HG03039 (cell line): ENCODE data around the gene LHX3.

Experiments
- ATAC-seq: cut with Tn5 transposase; IDR thresholded peaks from one replicate; pipeline ENCODE4 v1.9.1; 2021; ENCODE audit warnings: mild to moderate bottlenecking, moderate library complexity; ENCODE audit not compliant: unreplicated experiment

LHX3 gene

DNA sequence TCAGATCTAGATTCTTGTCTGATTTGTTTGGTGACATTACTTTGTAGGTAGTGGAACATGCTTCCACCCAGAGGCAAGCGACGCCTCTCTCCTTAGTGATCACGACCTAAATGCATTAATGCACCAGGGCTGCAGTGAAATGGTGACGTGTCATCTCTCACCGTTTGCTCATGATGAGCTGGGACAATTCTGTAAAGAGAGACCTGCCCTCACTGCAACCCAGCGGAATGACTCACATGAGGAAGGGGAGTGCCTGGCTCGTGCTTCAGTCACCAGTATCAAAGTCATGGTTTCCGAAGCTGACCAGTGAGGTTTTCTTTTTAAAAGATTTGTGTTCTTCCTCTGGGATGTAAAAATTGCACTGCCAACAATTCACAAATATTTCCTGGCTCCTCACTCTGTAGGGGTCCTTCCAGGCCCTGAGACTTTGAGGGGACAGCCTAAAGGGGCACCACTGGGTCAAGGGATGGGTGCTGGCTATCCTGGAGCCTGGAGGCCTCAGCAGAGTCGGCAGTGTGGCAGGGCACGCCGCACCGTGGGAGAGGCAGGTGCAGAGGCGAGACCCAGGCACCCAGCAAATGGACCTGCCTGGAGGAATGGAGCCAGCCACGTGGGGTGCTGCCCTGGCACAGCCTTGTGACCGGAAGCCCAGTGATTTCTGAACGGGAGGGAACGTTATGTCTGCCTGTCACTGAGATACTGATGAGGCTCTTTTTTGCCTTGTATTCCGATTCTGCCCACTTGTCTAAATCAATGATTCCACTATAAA is 23.4 kb upstream of the LHX3 start:
- ATAC-seq = no peak

DNA sequence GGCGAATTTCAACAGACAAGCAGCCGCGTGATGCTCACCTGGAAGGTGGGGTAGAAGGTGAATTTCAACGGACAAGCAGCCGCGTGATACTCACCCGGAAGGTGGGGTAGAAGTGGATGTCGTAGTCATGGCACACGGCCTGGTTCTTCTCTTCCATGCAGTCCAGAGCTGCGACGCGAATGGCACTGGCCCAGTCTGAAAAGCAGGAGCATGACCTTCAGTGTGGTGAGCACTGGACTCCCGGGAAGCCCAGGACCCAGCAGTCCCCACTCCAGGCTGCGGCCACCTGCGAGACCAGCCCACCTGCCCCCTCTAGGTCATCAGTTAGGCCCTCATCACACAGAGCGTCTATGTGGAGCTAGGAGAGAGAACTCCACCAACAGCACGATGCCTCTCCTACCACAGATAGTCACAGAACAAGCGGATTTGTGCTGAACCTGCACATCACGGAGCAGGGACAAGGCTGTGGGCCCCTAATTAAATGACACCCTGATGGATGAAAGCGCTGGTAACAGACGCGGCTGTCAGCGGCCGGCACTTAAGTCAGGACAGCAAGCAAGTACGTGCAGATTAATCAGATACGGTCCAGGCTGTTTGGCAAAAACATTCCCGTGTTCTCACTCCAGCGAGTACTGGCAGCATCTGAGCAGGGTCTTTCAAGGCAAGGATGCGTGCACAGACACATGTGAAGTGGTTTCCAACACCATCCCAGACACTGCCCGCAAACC is 21.9 kb upstream of the LHX3 start:
- no peak for ATAC-seq

DNA sequence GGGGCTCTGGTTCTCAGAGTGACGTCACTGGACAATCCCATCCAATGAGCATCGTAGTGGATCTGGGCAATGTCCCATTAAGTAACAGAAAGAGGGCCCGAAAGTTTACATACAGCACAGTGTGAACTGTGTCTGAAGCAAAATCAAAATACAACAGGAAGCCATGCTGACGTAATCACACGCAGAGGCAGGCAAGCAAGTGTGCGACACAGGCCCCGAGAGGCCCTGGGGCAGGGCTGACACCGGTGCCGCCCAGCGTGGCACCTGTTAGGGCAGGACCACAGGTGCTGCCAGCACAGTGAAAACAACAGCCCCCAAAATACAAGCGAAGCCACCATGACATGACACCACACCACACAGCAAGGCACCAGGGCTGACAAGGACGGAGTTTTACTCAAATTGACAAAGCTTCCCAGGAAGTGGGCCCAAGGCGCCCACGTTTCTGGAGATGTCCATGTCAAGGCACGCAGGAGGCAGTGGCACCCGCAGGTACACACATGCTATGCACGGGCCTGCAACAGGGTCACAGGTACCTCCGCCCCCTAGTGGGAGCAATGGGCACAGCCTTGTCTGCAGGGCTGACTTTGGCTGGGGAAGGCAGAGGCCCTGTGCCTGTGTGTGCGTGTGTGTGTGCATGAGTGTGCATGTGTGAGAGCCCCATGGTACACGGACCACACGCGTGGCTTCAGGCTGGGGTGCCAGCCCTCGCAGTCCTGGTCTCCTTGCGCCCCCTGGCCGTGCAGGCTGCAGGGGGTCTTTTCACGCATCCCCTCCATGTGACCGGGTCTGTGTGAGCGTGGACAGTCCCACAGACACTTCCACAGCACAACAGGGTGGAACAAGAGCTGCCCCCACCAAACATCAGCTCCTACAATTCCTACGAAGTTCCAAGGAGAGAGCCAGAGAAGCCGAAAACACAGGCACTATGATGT is 21.1 kb upstream of the LHX3 start:
- ATAC-seq = no peak

DNA sequence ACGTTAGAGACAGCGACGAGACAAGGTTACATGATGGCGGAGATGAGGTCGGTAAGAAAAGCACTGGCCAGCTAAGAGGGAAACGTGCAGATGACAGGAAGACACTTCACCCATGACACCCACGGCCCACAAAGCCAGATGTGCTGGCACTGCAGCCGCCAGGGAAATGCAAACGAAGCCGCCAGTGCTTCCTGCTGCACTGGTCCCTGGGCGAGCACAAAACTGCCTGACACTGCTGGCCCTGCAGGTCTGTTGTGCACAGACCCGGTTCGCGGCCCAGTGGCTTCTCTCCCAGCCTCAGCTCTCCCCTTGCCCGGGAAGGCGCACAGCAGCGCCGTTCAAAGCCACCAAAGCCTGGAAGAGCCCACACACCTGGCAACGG is 20.4 kb upstream of the LHX3 start:
- ATAC-seq = no peak

DNA sequence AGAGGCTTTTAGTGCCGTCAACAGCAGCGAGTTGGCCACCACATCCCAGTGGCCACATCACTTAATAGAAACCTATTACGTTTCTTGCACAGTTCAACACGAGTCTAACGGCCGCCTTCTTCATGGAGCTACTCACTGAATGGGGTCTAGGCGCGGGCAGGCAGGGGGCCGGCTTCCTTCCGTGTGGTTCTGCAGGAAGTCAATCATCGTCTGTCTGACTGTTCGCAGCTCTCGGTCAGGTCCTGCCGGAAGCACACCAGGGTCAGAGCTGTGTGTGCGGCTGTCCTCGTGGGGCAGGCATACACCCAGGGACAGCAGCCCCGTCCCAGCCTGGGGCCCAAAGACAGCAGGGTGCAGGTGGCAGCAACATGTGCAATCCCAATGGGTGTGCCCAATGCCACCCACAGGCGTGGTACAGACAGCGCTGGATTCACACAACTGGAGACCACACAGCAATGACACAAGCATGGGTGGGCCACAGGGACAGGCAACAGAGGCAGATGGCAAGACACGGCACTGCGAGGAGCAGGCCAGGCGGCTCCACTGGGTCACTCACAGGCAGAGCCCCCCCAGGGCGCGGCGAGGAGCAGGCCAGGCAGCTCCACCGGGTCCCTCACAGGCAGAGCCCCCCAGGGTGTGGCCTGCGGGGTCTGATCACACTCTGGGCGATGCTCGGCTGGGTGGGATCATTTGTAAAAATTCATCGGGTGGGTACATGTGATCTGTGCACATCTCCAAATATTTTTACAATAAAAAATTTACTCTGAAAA is 19.1 kb upstream of the LHX3 start:
- ATAC-seq = no peak

DNA sequence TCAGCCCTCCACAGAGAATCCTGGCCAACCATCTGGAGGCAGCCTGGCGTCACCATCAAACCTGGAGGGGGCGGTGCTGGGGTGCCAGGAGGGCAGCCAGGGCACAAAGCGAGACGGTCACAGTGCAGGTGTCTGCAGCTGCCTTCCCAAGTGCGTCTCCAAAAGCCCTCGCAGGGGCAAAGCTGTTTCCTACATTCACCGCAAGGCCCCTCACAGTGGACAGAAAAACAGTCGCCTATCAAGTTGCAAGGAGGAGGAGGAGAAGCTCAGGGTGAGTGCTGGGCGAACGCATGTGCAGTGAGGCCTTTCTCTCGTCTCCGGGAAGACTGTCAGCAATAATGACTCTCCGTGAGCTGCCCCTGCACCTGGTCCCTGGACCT is 18.0 kb upstream of the LHX3 start:
- no peak for ATAC-seq

DNA sequence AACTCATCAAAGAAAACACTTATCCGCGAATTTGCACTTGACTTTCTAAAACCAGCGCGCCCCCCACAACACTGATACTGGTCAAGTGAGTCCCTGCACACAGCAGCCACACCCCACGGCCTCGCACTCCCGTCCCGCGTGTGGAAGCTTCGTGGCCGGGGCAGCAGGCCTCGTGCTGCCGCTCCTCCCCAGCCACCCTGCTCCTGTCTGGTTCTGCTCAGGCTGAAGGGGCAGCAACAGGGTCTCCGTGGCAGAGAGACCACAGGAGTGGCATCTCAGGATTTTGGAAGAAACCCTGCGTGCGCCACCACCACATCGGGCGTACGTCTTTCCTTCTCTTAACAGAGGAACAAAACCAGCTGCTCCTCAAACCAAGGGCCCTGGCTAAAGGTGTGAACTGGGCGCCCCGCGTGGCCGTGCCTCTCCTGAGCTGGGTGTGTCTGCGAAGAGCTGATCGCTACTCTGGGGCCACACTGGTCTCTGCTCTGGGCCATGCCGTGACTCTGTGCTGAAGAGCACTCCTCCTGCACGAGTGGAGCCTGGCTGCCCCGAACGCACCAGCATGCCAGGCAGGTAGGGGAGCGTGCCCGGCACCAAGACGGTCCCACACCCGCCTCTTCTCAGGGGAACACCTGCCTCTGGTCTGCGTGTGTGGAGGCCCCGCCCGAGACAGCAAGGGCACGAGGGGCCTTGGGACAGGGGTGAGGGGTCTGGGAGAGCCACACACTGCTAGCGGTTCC is 17.4 kb upstream of the LHX3 start:
- ATAC-seq = no peak

DNA sequence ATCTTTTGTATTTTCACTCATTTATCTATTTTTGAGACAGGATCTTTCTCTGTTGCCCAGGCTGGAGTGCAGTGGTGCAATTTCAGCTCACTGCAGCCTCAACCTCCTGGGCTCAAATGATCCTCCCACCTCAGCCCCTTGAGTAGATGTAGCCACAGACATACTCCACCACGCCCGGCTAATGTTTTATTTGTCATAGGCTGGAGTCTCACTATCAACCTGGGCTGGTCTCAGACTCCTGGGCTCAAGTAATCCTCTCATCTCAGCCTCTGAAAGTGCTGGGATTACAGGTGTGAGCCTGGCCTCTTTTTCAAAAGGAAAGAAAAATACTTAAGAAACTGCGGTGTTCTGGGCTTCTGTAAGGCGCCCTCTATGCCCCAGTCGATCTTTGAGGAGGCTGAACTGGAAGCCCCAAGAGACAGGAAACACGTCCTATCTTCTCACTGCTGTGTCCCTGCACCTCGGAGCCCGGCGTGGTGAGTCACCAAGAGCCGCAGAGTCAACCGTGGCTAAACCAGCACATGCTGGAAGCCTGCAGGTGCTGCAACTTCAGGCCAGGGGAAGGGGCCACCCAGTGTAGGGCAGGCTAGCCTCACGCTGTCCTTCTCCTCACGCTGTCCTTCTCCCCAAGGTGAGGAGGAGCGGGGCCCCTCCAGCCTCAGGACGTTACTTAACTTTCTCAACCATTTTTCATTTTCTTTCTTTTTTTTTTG is 15.2 kb upstream of the LHX3 start:
- ATAC-seq = no peak

DNA sequence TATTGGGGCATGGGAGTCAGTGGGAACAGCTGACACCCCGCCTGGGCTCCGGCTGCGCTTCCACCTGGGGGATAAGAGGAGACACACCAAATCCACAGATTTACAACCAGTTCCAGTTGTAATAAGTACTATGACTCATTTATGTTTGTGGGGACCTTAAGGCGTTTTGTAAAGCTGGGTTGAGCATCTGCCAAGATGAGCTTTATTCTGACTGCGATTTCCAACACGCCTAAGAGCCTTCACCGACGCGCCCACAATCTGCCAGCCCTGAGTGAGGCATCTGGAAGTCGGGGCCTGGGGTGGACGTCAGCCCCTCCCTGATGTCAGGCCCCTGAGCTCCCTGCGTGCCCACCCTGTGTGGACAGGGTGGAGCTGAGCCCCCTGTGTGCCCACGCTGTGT is 14.3 kb upstream of the LHX3 start:
- no peak for ATAC-seq

DNA sequence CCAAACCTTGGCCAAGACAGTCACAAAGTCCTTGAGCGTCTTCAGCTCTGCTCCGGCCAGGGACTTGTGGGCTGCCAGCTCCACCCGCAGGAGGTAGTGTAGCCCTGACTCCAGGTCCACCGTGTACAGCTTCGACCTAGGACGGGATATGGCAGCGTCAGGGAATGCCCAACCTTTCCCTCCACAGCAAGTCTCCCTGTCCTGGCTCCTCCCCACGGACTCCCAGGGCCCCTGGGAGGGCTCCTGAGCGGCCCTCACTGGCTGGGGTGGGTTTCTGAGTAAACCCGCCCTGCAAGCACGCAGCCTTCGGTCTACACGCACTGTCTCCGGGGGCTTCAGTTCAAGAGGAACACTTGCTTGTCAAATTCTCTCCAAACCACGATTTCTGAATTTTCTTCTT is 13.7 kb upstream of the LHX3 start:
- ATAC-seq = no peak

DNA sequence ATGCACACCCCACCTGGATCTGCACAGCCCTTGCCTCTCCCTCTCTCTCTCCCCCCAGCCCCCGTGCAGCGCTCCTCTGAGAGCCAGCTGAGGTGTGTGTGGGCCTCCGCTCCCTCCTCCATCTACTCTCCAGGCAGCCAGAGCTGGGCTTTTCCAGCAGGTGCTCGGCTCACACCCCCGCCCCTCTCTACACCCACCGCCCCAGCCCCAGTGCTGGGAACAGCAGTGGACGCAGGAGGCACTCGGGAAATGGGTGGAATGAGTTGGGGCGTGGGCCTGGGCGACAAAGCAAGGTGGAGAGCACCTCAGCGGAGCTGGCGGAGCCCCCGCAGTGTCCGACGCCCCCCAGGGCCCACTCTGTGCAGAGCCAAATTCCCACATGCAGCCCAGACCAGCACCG is 13.3 kb upstream of the LHX3 start:
- ATAC-seq = no peak

DNA sequence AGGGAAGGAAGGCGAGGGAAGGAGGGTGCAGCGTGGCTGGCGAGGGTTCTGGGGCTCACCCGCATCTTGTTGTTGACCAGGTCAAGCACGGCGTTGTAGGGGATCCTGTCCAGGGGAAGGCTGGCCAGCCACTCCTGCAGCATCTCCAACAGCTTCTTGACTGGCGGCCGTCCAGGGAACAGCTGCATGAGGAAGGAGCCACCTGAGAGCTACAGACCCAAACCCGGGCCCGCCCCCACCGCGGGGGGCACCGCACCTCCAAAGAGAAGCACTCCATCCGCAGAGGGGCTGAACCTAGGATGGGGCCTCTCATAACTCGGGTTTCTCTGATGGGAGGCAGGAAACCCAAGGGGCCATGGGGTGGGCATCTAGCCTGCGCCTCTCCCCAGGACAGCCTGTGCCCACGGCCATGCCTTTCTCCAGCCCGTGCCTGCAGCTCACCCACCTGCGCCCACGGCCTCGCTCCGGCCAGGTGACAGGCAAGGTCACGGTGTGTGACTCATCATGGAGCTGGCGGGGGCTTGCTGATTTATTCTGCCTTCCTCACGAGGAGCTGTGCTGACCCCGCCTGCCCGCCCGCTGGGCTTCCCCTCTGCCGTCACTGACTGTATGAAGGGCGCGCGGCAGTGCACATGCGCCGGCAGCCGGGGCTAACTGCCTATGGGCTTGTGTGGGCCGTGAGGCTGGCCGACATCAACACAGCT is 11.8 kb upstream of the LHX3 start:
- no peak for ATAC-seq

DNA sequence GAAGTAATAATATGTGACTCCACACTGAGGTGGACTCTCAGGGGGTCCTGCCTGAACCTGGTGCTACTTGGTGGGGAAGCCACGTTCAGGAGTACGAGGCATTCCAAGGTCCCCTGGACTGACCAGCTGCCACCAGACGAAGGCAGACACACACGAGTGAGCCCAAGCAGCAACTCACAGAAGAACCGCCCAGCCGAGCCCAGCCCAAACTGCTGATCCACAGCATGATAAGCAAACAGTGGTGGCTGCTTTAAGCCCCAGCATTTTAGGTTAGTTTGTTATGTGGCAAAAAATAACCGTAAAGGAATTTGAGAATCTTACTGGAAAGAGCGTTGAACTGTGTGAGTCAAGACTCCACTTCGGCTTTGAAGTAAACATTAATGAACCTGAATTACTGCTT is 8.8 kb upstream of the LHX3 start:
- ATAC-seq = no peak

DNA sequence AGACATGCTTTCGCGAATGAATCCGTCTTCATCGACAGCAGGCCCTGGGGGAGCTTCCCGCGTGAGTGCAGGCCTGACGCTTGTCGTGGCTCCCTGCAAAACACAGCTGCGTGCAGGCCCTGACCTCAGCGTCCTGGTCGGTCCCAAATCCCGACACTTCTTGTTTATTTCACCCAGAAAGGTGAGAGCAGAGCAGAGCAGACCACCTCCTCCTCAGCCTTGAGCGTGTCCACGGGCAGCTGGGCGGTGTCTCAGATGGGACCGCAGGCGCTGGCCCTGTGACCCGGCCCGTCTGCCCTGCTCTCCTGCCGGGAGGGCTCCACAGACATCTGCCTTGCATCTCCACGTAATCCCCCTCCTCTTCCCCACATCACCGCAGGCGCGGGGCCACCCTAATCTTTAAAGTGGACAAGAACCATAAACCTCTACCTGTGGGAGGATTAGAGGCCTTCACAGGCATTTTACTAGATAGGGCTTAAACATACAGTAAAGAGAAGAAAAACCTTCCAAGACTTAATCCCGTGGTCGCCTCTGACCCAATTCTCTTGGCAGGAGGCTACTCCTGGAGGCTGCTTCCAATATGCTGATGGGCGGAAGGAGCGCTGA is 7.5 kb upstream of the LHX3 start:
- ATAC-seq = no peak

DNA sequence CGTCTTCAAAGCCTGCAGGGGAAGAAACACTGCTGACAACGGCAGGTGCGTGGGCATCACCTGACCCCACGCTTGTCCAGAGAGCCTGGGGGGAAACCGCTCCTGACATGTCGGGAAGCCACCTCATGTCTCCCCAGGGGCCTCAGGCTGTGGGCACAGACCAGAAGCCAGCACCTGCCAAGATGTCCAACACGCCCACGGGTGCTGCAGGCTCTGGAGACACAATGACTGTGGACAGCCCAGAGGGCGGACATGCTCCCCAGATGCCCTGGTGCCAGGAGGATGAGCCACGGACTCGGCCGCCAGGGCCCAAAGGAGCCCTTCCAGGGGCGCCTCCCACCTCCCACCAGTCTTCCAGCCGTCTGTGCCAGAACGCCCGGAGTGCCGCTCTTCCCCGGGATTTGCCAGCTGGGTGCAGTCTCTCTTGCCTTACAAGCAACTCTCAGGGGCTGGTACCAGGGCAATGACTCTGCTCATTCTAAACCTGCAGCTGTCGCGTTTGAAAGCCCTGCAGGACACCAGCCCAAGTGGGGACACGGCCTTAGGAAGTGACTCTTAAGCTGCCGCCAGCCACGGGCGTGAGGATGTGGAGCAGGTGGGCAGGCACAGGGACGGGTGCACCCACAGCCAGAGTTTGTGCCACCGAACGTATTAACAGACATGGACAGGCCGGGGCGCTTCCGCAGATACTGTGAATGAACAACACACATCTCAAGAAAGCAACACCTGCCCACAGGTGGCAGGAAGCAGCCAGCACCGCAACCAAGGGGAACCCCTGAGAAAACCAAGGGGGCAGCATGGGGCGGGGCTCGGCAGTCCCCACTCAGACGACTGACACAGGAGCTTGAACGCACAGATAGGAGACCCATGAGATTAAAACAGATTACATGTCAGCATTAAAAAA is 6.8 kb upstream of the LHX3 start:
- no peak for ATAC-seq

DNA sequence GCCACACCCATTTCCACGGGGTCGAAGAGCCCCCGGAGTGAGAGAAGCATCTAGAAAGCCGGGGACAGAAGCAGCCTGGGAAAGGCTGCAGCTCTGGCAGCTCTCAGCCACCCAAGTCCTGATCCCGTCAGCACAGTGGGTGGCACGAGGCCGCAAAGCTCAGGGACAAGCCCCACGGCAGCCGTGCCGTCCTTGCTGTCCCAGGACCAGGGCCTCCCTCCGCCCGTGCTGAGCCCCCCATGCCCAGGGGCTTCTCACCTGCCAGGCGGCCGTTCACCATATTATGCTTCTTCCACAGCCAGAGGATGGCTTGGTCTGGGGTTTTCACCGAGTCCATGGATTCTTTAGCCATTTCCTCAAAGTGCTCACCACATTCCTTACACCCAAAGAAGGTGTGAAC is 6.1 kb upstream of the LHX3 start:
- ATAC-seq = no peak

DNA sequence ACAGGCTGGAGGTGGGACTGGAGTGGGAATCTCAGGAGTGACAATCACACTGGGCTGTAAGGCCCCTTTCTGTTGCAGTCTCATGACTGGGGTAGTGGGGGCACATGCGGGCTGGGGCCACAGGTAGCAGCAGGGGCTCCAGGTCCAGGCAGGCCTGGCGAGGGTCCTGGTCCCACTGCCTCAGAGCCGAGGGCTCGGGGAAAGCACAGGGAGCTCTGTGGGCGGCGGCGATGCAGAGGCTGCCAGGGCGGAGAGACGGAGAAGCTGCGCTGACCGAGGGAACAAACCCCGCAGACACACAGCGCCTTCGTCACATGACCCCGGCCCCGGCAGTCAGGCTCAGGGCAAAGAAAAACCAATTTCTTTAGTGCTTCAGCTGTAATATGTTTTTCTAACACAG is 5.3 kb upstream of the LHX3 start:
- no peak for ATAC-seq

DNA sequence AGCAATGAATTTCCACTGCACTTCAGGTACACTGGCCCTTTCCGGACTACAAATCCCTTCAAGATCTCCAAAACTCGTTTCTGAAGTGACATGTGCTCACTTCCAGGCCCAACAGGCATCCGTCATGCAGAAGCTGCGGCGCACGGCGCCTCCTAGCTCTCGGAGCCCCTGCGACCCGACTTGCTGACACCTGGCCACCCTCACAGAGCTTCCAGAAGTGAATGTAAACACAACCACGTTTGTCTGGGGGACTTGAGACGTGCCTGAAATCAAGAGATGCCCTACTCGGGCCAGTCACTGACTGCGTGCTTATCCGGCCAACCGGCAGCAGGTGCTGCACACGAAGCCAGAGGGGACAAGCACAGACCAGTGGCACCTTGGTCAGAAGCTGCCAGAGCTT is 4.9 kb upstream of the LHX3 start:
- no peak for ATAC-seq
